GM12873 (cell line): ENCODE results near the gene SLC6A6.

Experiments
- TF ChIP-seq, protein P1 (sequence below): IDR thresholded peaks from 2 replicates; pipeline ENCODE4 v1.5.1; 2012; ENCODE audit warnings: low read depth, mild to moderate bottlenecking, moderate library complexity, low read length, control low read depth; ENCODE audit not compliant: insufficient read depth; ENCODE audit errors: missing control alignments

Gene SLC6A6

GRCh38 chr3:14415501-14415900 lies 13.1 kb downstream of the SLC6A6 start:
- TF ChIP-seq, protein P1, sequence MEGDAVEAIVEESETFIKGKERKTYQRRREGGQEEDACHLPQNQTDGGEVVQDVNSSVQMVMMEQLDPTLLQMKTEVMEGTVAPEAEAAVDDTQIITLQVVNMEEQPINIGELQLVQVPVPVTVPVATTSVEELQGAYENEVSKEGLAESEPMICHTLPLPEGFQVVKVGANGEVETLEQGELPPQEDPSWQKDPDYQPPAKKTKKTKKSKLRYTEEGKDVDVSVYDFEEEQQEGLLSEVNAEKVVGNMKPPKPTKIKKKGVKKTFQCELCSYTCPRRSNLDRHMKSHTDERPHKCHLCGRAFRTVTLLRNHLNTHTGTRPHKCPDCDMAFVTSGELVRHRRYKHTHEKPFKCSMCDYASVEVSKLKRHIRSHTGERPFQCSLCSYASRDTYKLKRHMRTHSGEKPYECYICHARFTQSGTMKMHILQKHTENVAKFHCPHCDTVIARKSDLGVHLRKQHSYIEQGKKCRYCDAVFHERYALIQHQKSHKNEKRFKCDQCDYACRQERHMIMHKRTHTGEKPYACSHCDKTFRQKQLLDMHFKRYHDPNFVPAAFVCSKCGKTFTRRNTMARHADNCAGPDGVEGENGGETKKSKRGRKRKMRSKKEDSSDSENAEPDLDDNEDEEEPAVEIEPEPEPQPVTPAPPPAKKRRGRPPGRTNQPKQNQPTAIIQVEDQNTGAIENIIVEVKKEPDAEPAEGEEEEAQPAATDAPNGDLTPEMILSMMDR, result no peak

DNA sequence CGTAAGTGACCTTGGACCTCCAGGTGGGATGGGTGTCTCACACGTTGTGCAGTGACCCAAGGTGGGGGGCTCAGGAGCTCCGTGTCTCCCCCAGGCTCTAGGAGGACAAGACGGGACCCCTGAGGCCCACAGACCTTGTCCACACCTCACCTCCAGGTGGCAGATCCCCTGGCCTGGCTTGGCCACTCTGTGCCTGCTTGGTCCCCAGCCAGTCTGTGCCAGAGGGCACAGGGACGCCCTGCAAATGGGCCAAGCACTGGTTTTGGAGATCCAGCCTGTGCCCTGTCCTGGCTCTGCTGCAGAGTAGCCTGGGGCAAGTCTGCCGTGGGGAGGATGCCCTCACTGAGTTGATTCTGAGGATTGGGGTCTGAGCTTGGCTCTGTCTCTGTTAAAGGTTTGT lies 14.0 kb downstream of the SLC6A6 start:
- TF ChIP-seq, protein P1, result no peak

- TF ChIP-seq, protein P1, result no peak
Observed at GRCh38 chr3:14418296-14419250, 16.2 kb downstream of the SLC6A6 start.

DNA sequence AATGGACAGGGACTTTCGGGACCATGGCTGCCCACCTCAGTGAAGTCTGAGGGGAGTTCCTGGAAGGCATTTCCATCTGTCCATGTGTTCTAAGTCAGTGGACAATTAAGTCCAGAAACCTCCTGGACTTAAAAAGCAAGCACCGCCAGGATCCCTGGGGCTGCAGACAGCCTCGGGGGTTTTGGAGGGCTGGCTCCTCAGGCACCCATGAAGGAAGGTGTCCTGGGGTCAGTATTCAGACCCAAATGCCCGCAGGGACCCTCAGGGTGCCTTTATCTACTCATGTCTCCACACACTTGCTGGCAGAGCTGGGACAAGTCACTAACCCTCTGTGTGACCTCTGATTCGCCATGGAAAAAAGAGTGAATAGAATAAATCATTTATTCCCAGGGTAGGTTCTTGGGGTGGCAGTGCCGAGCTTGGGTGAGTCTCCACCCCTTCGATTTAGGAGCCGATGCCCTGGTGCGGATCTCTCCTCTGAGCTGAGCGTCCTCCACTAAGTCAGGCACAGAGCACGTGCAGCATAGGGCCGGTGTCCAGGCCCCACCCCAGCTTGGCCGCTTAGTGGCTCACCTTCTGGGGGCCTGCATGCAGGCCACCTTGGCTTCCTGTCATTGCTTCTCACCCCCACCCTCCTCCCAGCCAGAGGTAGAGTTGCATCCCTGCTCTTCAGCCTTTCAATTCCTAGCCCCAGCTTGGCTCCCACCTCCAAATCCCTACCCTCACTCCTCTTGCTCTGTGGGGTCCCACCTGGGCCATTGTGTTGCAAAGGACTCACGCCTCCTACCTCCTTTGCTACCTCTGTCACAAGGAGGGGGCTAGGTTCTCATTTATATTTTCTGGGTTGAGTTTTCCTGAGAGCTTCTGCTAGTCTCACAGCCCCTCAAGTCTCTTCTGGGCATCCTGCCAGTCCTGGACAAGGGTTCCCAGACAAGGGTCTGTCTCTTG lies 19.9 kb downstream of the SLC6A6 start:
- TF ChIP-seq, protein P1, result no peak

DNA sequence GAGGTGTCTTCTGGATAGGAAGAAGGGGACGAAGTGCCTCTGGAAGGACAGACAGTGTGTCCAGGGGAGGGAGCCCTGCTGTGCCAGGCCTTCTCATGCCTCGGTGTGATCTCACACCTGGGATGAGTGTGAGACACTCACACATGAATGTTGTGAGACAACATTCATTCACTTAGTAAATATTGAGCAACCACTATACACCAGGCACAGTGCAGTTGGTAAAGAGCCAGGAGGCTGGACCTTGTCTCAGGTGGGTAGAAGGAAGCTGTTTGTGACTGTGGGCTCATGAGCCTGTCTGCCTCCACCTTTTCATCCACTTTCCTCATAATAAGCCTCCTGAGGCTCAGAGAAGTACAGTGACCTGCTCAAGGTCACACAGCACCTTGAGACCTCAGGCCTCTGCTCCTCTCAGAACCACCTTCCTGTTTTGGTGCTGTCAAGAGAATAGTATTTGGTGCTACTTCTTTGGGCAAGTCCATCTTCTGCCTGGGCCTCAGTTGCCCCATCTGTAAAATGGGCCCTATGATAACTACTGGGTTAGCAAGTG lies 20.9 kb downstream of the SLC6A6 start:
- TF ChIP-seq, protein P1, result no peak

- TF ChIP-seq, protein P1, result no peak
Observed at GRCh38 chr3:14423963-14424362, 21.6 kb downstream of the SLC6A6 start.
